OCI-LY1 (cell line): Measurements from ENCODE around the gene MKNK1.

Experiments used
- H2AFZ ChIP-seq: fragments of 200-600 bp; sonication (generic), shearing (Covaris generic); 2 replicates; pipeline ENCODE4 v1.6.0; 2014; ENCODE audit warnings: antibody characterized with exemption, mild to moderate bottlenecking, low read length
- H3F3A ChIP-seq: fragments of 200-600 bp; sonication (generic), shearing (Covaris generic); 2 replicates; pipeline ENCODE4 v1.6.0; 2014; ENCODE audit warnings: mild to moderate bottlenecking, antibody characterized with exemption, low read length, moderate library complexity; ENCODE audit not compliant: insufficient read depth
- H3K27ac ChIP-seq: fragments of 200-600 bp; sonication (generic); 2 replicates; pipeline ENCODE4 v1.5.1; 2014; ENCODE audit warnings: low read length, mixed run types, mild to moderate bottlenecking, low read depth; ENCODE audit not compliant: poor library complexity, severe bottlenecking
- H3K27me3 ChIP-seq: fragments of 200-600 bp; sonication (generic); 2 replicates; pipeline ENCODE4 v1.6.0; 2014; ENCODE audit warnings: antibody characterized with exemption, mild to moderate bottlenecking, low read length, moderate library complexity; ENCODE audit not compliant: insufficient read depth
- H3K36me3 ChIP-seq: fragments of 200-600 bp; sonication (generic); 2 replicates; pipeline ENCODE4 v1.6.1; 2014; ENCODE audit warnings: mild to moderate bottlenecking, antibody characterized with exemption, low read length, moderate library complexity, mixed read lengths; ENCODE audit not compliant: insufficient read depth
- H3K4me1 ChIP-seq: fragments of 200-600 bp; sonication (generic); 2 replicates; pipeline ENCODE4 v1.5.1; 2014; ENCODE audit warnings: mild to moderate bottlenecking, low read length, moderate library complexity; ENCODE audit not compliant: insufficient read depth, severe bottlenecking
- H3K4me2 ChIP-seq: fragments of 200-600 bp; sonication (generic), shearing (Covaris generic); 2 replicates; pipeline ENCODE4 v1.6.1; 2014; ENCODE audit warnings: low read length
- H3K4me3 ChIP-seq: fragments of 200-600 bp; sonication (generic); 2 replicates; pipeline ENCODE4 v1.5.1; 2014; ENCODE audit warnings: low read length, low read depth, mild to moderate bottlenecking, mixed read lengths; ENCODE audit not compliant: poor library complexity, severe bottlenecking
- H3K79me2 ChIP-seq: fragments of 200-600 bp; shearing (Covaris generic); 2 replicates; pipeline ENCODE4 v1.6.1; 2016; ENCODE audit warnings: mixed run types, low read length, mixed read lengths; ENCODE audit not compliant: insufficient read depth
- H3K9ac ChIP-seq: fragments of 200-600 bp; sonication (generic), shearing (Covaris generic); 2 replicates; pipeline ENCODE4 v1.6.1; 2014; ENCODE audit warnings: mild to moderate bottlenecking, low read length, mixed read lengths
- H3K9me2 ChIP-seq: fragments of 200-600 bp; sonication (generic), shearing (Covaris generic); 2 replicates; pipeline ENCODE4 v1.6.1; 2014; ENCODE audit warnings: low read depth, mild to moderate bottlenecking, low read length, mixed read lengths
- H3K9me3 ChIP-seq: fragments of 200-600 bp; shearing (Covaris generic); 2 replicates; pipeline ENCODE4 v1.6.1; 2014; ENCODE audit warnings: low read length, mixed read lengths
- H4K20me1 ChIP-seq: fragments of 200-600 bp; sonication (generic), shearing (Covaris generic); 2 replicates; pipeline ENCODE4 v1.6.0; 2016; ENCODE audit warnings: mild to moderate bottlenecking, low read length; ENCODE audit not compliant: insufficient read depth
- EZH2 ChIP-seq: fragments of 200-600 bp; sonication (generic), shearing (Covaris generic); IDR thresholded peaks from 2 replicates; pipeline ENCODE4 v1.8.0; 2017; ENCODE audit warnings: borderline replicate concordance, mixed run types, mild to moderate bottlenecking, antibody characterized with exemption, low read length, moderate library complexity, mixed read lengths
- TF ChIP-seq, protein P1 (sequence below): fragments of 200-600 bp; sonication (generic), shearing (Covaris generic); IDR thresholded peaks from 2 replicates; pipeline ENCODE4 v1.5.1; 2017; ENCODE audit warnings: mild to moderate bottlenecking, antibody characterized with exemption, low read length, moderate library complexity, mixed read lengths

Gene MKNK1

DNA sequence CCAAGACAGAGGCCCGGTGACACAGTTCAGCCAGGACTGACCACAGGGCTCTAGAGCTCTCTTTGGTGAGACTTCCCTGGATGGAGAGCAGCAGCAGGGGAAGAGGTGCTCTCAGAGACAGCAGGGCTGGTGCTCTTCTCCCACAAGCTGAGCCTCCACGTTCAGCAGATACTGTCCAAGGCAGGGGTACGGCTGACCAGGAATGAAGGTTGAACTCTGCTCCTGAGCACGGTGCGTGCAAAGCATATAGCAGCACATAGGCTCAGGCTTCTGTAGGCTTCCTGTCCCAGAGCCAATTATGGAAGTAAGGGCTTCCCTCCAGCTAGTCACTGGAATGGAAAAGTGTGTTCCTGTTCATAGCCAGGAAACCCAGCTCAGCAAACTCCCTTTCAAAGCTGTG, 90.5 kb downstream of the MKNK1 start:
- Histone ChIP-seq H3K4me2 (no peak overlapping the region), H3K27me3 (no peaks in the 10 kb centered on the region; the same call in 1 of the 2 replicates)

DNA sequence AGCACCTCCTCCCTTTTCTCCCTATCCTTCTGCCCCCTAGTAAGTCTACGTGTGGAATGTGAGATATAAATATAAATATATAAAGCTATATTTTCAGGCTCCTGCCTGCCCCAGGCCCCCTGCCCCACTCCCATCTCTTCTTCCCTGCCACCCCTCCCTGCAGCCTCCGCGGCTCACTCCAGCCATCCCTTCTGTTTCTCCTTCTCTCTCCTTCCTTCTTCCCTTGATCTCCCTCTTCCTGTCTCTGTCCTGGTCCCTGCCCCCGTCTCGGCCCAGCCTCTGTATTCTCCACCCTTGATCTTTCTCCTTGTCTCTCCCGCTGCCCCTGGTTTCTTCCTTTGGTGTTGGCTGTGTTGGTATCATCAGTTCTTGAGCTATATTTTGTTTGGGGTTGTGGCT, 91.3 kb downstream of the MKNK1 start:
- no peak overlapping the region for H3K9ac ChIP-seq

More for the DNA sequence above, 90.5 kb downstream of the MKNK1 start:
- Histone ChIP-seq H3K4me1 (no peaks in the 10 kb centered on the region), H3K9me2 (no peaks in the 10 kb centered on the region), H3F3A (no peaks in the 10 kb centered on the region), H3K79me2 (no peaks in the 10 kb centered on the region), H3K9me3 (no peaks in the 10 kb centered on the region), H3K9ac (no peak overlapping the region), H3K4me3 (no peak overlapping the region), H3K36me3 (no peaks in the 10 kb centered on the region), H4K20me1 (no peaks in the 10 kb centered on the region), H2AFZ (no peak overlapping the region), H3K27ac (no peak overlapping the region)
- no peak for TF ChIP-seq EZH2
- TF ChIP-seq, protein P1, sequence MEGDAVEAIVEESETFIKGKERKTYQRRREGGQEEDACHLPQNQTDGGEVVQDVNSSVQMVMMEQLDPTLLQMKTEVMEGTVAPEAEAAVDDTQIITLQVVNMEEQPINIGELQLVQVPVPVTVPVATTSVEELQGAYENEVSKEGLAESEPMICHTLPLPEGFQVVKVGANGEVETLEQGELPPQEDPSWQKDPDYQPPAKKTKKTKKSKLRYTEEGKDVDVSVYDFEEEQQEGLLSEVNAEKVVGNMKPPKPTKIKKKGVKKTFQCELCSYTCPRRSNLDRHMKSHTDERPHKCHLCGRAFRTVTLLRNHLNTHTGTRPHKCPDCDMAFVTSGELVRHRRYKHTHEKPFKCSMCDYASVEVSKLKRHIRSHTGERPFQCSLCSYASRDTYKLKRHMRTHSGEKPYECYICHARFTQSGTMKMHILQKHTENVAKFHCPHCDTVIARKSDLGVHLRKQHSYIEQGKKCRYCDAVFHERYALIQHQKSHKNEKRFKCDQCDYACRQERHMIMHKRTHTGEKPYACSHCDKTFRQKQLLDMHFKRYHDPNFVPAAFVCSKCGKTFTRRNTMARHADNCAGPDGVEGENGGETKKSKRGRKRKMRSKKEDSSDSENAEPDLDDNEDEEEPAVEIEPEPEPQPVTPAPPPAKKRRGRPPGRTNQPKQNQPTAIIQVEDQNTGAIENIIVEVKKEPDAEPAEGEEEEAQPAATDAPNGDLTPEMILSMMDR = no peak

DNA sequence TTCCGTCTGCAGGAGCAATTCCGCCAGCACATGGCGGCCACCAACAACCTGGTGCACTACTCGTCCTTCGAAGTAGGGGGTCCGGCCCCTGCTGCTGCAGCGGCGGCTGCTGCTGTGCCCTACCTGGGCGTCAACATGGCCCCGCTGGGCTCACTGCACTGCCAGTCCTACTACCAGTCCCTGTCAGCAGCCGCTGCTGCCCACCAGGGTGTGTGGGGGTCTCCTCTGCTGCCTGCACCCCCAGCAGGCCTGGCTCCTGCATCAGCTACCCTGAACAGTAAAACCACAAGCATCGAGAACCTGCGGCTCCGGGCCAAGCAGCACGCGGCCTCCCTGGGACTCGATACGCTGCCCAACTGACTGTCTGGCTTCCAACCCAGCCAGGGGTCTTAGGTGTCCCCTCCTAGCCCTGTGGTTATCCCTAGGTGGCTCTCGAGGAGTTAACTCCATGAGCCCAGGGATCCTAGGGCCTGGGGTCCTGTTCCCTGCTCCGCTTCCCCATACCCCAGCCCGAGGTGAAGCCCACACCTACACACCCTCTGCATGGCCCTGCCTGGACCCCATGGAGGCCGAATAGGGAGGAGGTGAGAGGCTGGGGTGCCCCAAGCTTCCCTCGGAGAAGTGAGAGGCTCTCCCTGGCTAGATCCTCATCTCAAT, 91.8 kb downstream of the MKNK1 start:
- Histone ChIP-seq H3K36me3 (no peaks in the 10 kb centered on the region), H3K4me2 (no peak overlapping the region)

More for the DNA sequence above, 91.3 kb downstream of the MKNK1 start:
- Histone ChIP-seq H3K27ac (no peak overlapping the region), H2AFZ (no peak overlapping the region), H3K4me1 (no peaks in the 10 kb centered on the region), H3K9me2 (no peaks in the 10 kb centered on the region), H3K9me3 (no peaks in the 10 kb centered on the region), H3K27me3 (no peaks in the 10 kb centered on the region; the same call in 1 of the 2 replicates), H3K4me2 (no peak overlapping the region), H3K79me2 (no peaks in the 10 kb centered on the region), H3K4me3 (no peak overlapping the region), H4K20me1 (no peaks in the 10 kb centered on the region), H3K36me3 (no peaks in the 10 kb centered on the region), H3F3A (no peaks in the 10 kb centered on the region)
- TF ChIP-seq, protein P1 = no peak
- no peak for TF ChIP-seq EZH2

More for the DNA sequence above, 91.8 kb downstream of the MKNK1 start:
- no peaks in the 10 kb centered on the region for H3K4me1 ChIP-seq
- no peak overlapping the region for H2AFZ ChIP-seq
- H3K79me2 ChIP-seq = no peaks in the 10 kb centered on the region
- no peaks in the 10 kb centered on the region for H4K20me1 ChIP-seq
- TF ChIP-seq, protein P1 = no peak
- TF ChIP-seq EZH2 = no peak
- H3K27me3 ChIP-seq = no peaks in the 10 kb centered on the region; the same call in 1 of the 2 replicates
- no peaks in the 10 kb centered on the region for H3K9me3 ChIP-seq
- H3K27ac ChIP-seq = no peak overlapping the region
- H3K9ac ChIP-seq = no peak overlapping the region
- H3K9me2 ChIP-seq = no peaks in the 10 kb centered on the region
- no peak overlapping the region for H3K4me3 ChIP-seq
- H3F3A ChIP-seq = no peaks in the 10 kb centered on the region
